Measurements from ENCODE around the gene LAMB1.
A peak's percentile ranks its signal among the peaks of the same experiment; 100 is the strongest.

The LAMB1 gene

GRCh38 chr7:107876916-107877315 lies 126.0 kb downstream of the LAMB1 start:
- Mint-ChIP-seq H3K27me3 (ENCODE audit: low read depth) (peaks cover 18% of the 10 kb centered on the region), H3K4me1 (no peaks in the 10 kb centered on the region), H3K27ac (no peak overlapping the region), H3K36me3 (ENCODE audit: low read depth) (no peaks in the 10 kb centered on the region), H3K9me3 (no peaks in the 10 kb centered on the region), H3K4me3 (no peak overlapping the region)
- TF ChIP-seq CTCF (IDR thresholded peaks at IDR 0.05; ENCODE audit: unreplicated experiment in 3 of 3), result no peak

- peaks cover 18% of the 10 kb centered on the region for H3K27me3 Mint-ChIP-seq (ENCODE audit: low read depth)
These were observed 128.1 kb downstream of the LAMB1 start for GRCh38 chr7:107874605-107875446.

GRCh38 chr7:107874111-107874510 lies 128.8 kb downstream of the LAMB1 start:
- H3K36me3 Mint-ChIP-seq (ENCODE audit: low read depth), result no peaks in the 10 kb centered on the region
- no peak overlapping the region for H3K4me3 Mint-ChIP-seq
- no peak overlapping the region for H3K27ac Mint-ChIP-seq
- H3K4me1 Mint-ChIP-seq, result no peaks in the 10 kb centered on the region
- H3K27me3 Mint-ChIP-seq (ENCODE audit: low read depth), result peaks cover 18% of the 10 kb centered on the region
- TF ChIP-seq CTCF (IDR thresholded peaks at IDR 0.05; ENCODE audit: unreplicated experiment in 3 of 3), result no peak
- no peaks in the 10 kb centered on the region for H3K9me3 Mint-ChIP-seq

More at GRCh38 chr7:107874605-107875446, 128.1 kb downstream of the LAMB1 start:
- H3K27ac Mint-ChIP-seq, result no peak overlapping the region
- no peak overlapping the region for H3K4me3 Mint-ChIP-seq
- no peaks in the 10 kb centered on the region for H3K9me3 Mint-ChIP-seq
- H3K36me3 Mint-ChIP-seq (ENCODE audit: low read depth), result no peaks in the 10 kb centered on the region
- H3K4me1 Mint-ChIP-seq, result no peaks in the 10 kb centered on the region
- TF ChIP-seq CTCF (IDR thresholded peaks at IDR 0.05; ENCODE audit: unreplicated experiment in 3 of 3), result peak; percentile 72 to 84 (median 74)
